Eye (tissue), 1 donor: ENCODE data around the gene ENPP7.
A peak's percentile ranks its signal among the peaks of the same experiment; 100 is the strongest.

Experiments
- DNase-seq: peaks from one replicate; pipeline ENCODE4 v3.0.0-alpha.2; 2015

Gene ENPP7

DNA sequence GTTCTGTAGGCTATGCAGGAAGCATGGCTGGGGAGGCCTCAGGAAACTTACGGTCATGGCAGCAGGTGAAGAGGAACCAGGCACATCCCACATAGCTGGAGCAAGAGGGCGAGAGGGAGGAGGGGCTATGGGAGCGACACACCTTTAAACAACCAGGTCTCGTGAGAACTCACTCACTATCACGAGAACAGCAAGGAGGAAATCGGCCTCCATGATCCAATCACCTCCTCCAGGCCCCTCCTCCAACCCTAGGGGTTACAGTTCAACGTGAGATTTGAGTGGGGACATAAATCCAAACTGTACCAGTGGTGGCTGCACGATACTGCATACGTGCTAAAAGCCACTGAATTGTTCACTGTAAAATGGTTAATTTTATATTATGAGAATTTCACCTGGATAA lies 26.1 kb upstream of the ENPP7 start:
- no peak for DNase-seq

DNA sequence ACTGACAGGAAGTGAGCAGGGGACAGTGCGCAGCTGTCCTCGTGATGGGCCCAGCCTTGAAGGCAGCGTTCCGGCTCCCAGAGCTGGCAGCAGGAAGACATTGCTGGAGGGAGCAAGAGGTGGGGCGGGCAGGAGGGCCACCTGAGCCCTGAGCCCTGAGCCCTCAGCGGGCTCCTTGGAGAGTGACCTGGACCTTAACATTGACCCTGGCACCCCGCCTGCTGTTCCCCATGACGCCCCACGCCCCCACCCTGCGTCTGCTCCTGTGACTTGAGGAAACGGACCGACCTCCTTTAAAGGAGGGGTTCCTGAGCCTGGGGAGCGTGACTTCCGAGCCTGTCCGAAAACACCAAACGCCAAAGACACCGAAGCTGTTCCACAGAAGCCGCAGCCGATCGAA lies 25.1 kb upstream of the ENPP7 start:
- no peak for DNase-seq

DNA sequence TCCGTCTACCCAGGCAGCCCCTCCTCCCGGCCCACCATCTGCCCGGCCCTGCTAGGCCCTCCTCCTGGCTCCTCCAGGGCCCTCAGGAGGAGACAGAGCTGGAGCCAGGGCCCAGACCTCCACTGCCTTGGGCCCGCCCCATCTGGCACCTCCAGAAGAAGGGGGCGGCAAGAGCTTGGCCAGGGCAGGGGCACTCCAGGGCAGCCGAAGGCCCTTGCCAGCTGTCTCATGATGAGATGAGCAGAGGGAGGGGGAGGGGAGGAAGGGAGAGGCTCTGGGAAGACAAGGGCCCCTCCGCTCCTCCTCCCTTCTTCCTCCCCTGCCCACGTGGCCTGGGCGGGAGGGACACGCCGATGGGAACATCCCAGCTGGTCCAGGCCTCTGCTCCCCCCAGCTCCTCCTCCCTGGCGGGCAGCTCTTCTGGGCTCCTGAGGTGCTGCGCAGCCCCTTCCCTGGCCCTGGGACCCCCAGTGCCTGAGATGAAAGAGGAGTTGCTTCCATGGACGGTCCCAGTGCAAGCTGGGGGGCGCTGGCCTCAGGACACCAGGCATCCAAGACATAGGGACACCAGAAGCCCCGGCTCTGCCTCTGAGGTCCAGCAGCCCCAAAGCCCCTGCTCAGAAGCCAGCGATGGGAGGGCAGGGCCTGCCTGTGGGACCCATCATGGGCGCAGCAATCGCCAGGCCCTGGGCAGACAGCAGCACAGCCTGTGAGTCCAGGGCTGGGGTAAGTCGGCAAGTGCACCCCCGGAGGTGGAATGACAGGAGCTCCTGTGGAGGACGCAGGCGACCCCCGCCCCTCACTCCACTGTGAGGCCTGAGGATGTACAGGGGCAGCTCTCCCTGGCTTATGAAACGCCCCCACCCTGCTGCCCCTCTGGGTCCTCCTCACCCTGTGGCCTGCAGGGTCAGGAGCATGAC lies 23.6 kb upstream of the ENPP7 start:
- DNase-seq = peak; percentile 90

DNA sequence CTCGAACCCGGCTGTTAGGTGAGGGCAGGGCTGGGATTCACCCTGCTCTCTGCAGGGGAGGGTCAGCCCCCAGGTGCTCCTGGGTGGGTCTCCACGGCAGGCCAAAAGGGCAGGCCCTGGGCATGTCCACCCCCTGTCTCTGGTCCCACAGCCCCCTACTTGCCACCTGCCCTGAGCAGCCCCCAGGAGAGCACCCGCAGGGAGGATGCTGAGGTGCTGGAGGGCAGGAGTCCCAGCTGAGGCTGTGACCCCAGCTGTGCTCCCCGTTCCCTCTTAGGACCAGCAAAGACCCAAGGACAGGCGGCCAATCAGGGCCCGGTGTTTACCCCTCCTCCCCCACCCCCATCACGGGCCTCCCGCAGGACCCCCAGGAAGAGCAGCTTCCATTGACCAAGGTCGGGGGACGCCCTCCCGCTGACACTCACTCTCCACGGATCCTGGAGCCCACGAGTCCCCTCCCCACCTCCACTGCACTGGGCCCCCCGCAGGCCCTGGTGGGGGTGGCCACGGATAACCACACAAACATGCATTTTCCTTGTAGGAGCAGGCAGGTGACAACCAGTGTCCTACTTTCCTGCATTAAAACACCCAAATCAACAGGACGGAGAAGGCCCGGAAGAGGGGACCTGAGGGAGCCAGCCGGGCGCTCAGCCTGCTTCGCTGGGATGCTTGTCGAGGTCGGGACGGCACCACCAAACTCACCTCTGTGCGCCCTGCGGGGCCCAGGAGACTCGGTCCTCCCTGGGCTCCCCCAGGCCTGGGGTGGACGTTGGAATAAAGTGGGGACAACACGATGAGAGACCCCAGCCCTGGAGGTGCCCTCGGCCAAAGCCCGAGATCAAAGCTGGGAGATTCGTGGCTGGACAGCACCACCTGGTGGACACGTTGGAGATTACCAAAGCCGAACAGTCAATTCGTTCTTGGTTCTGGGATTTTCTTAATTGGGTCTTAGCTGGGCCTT lies 22.5 kb upstream of the ENPP7 start:
- DNase-seq = peak; percentile 88

DNA sequence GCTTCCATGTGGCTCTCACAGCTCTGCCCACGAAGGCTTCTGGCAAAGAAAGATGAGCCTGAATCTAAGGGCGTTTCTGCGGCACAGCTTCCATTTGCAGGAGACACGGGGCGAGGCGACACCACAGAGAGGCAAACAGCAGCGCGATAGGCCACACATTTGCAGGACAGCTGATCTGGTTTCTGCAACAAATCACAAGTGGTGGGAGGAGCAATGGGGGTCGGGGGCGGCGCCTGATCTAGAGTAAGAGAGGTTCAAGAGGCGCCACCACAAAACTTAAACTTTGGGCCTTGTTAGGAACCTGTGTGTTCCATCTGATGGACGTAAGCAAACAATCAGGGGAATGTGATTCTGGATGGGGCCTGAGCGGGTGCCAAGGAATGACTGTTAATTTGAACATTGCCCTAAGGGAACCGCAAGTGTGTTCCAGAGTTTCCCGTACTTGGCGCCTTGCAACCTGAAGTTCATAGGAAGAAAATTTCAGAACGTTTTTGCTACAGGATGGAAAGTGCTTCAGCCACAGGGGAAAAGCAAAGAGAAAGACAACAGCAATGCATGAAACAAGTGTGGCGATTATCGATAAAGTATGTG lies 18.9 kb upstream of the ENPP7 start:
- no peak for DNase-seq

DNA sequence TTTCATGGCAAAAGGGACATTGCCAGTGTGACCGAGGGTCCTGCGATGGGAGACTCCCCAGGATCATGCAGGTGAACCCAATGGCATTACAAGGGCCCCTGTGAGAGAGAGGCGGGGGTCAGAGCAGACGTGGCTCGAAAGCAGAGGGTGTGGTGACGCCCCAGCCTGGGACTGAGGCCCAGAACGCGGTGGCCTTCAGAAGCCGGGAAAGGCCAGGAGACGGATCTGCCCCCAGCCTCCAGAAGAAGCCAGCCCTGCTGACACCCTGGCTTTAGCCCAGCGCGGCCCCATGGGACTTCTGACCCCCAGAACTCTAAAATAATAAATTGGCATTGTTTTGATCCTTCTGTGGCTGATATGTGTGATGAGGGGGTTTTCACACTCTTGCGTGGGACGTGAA lies 17.4 kb upstream of the ENPP7 start:
- no peak for DNase-seq

DNA sequence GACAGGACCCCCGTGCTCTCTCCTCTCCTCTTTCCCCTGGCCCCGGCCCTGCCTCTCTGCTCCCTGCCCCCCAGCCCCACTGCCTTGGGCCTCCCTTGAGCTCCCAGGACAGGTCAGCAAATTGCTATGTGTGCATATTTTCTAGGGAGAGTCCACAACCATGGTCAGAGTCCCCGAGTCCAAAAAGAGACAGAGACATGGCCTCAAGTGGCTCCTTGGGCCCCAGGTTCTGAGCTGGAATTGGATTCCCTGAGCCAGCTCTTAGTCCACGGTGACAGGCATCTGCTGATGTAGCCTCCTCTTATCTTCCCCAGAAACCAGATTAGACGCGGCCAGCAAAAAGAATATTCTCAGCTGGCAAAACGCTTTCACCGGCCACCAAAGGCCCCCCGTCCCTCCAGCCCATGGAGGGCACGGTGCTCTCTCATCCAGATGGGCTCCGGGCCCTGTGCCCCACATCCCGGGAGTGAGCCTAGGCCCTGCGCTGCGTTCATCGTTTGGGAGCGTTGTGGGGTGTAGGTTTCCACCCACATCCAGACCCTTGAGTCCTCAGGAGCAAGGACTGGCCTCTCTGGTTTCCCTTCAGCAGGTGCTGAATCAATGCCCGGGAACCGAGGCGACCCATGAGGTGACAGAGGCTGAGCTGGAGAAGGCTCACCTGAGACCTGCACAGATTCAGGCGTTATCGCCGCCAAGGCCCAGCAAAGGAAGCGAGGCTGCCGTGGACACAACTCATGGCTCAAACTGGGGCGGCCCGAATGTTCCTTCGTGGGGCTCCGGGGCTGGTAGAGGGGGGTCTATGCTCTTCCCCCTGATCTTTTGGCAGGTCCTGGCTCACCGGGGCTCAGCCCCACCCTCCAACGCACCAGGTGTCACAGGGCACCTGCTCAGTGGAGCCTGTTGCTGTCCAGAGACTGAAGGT lies 16.3 kb upstream of the ENPP7 start:
- no peak for DNase-seq

DNA sequence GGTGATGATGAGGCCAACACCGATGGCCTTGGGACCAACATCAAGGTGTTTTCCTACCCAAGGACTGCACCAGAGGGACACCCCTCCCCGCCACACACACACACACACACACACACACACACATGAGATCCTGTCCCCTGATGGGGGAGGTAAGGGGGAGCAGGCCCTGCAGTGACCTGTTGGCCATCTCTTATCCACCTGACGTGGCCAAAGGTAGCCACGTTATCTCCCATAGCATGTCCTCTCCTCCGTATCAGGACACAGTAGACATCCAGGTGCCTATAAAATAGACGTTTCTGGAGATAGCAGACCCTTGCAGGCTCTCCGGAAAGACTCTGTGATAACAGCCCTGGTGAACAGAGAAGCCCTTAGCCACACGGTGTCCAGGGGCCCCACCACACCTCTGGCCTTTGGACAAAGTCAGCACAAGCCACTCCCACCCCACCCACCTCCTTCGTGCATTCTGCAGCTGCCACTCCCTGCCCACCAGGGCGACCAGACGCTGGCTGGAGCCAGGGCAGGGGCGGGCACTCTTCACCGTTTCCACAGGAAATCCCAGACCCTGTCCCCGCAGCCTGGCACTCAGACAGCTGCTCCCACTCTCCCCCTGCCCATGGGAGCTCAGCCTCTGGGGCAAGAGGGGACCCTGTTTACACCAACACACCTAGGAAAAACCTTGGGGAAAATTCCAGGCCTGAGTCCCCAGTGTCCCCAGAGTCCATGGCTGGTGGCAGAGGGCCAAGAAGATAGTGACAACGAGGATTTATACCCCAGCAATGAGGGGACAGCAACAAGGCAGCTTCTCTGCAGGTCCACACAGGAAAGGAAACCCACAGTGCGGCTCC lies 15.4 kb upstream of the ENPP7 start:
- no peak for DNase-seq

DNA sequence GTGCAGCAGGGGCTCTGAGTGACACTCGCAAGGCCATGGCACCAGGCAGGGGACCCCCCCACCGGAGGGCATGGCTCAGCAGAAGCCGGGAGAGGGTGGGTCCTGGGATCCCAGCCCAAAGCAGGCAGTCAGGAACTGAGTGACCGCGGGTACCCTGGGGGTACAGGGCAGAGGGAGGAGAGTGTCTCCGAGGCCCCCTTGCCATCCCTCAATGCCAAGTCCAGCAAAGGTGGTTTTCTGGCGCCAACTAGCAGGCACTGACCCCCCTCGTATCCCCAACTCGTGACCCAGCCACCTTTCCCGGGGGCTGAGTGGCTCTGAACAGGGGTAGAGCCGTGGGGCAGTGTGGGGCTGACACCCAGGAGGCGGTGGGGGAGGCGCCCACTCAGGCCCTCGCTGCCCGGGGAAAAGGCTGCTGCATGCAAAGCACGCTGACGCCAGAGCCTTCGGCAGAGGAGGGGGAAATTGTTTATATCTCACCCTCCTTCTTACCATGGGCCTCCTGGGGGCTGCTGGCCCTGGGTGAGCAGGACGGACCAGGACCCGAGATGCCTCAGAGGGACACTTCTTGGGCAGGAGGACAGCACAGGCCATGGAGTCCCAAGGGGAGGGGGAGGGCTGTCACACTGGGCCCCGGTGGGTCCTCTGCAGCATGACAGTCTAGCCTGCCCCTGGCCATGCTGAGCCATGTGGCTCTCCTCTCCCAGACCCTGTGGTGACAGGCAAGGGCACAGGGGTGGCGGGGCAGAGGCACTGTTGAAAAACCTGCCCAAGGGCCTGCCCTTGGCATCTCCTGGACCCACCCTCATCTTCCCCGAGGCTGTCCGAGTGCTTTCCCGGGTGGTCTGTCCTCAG lies 14.6 kb upstream of the ENPP7 start:
- no peak for DNase-seq

DNA sequence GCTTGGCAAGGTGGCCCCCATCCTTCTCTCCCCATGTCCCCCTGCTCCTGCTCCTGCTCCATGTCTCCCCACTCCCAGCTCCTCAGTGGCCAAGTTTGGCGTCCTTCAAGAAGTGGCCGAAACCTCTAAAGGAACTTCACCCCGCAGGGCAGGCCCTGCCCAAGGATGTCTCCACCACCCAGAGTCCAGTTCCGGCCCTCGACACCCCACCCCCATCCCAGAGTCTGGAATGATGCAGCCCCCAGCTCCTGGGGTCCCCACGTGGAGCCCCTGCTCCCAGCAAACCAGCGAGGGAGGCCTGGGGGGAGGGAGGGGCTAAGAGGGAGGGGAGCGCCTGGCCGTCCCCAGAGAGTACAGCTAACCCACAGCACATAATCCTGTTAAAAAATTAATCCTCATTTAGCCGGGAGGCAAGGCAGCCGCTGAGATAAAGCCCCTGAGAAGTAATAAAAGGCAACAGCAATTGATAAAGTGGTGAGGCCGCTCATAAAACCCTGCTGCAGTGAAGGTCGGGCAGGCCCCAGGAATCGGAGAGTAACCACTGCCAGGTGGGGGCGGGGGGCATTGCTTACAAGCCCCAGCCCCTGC lies 9.9 kb upstream of the ENPP7 start:
- DNase-seq = peak; percentile 57

DNA sequence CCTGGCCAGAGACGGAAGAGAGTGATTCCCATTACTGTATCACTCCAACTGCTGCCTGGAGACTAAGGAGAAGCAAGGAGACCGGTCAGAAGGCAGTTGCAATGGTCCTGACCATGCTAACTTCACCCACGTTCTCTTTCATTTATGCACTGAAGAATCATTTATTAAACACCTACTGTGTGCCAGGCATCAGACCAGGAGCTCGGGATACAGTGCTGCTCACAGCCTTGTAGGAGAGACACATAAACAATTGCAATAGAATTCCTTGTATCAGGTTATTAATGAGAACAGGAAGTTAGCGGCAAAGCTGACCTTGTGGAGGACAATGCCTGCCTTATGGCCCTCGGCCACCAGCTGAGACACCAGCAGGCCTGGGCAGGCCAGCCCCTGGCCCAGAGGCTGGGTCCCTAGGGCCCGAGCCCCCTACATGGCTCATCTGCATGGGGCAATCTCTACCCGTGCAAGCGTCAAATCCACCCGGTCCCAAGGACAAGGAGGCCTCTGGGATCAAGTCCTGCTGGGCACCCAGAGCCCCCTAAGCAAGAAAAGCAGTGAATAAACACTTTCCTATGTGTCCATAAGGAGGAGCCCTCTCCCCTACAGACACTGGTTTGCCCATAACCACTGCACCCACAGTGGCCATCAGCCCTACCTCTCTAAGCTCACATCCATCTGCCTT lies 8.6 kb upstream of the ENPP7 start:
- DNase-seq = peak; percentile 52

DNA sequence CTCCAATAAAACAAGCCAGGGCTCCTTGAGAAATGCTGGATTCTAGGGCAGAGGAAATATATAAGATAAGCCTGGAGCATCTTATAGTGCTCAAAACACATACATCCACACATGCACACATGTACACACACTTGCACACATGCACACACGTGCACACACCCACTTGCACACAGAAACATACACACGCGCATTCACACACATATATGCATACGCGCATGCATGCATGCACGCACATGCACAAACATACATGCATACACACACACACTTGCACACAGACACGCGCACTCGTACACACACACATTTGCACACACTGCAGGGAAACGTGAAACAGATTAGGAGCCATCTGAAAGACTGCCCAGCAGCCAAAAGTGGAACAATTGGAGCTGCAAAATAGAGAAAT lies 8.0 kb upstream of the ENPP7 start:
- no peak for DNase-seq

DNA sequence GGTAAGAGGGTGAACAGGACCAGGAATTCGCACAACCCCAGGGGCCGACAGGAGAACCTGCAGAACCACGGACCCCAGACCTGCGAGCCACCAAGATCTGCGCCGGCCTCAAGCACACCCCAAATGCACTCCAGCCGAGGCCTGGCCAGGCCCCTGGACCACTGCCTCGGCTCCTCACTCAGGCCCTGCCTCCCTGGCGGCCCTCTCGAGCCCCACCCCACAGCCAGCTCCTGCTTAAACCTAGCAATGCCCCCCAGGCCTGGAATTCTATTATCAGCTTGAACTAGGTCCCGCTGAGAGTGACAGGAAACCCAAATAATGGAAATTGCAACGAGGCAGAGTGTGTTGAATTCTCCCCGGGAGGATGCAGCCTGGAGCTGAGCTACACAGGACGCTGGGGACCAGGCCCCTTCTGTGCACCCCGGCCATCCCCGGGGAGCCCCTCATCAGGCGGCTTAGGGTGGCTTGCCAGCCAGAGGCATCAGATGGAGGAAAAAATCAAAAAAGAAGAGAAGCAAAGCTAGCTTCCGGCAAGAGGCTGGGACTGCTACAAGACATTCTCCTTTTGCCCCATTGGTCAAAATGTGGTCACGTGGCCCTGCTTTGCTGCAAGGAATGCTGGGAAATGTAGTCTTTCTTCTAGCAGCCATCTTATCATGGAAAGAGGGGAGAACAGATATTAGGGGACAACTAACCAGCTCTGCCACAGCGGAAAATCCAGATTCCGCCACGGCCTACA lies 2.4 kb upstream of the ENPP7 start:
- DNase-seq = peak; percentile 98

DNA sequence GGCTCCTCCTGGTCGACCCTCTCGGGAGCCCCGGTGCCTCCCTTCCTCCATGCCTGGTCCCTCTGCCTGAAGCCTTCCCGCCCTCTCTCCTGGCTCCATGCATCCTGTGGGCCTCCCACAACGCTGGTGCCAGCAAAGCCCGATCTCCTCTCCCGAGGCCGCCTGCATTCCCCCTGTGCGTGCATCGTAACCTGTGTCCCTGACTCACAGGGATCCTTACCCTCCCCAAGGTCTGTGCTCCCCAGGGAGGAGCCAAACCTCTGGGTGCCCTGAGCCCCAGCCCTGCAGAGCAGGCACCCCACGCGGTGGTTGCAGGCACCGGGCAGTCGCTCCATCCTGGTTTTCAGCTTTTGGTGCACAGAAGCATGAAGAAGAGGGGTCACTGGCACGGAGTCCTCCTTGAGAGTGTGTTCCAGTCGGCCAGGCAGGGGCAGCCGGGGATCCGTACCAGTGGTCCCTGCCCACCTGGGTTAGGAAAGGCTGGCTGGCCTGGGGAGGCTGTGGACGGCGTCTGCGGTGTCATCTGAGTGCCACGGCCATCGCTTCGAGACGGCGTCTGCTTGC lies 1.8 kb upstream of the ENPP7 start:
- no peak for DNase-seq

DNA sequence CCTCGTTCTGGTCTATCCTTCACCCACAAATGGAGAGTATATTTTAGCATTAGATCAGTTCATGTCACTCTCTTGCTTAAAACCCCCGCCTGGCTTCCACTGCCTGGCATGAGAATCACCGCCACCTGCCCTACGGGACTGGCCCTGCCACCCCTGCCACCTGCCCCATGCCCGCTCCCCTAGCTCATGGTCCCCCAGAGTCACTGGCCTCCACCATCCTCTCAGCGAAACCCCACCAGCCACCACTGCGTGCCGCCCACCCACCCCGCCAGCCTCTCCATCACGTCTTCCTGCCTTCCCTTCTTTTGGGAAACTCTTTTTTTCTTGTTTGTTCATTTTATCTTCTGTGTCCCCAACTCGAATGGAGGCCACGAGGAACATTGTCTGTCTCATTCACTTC lies 982 bp upstream of the ENPP7 start:
- no peak for DNase-seq

DNA sequence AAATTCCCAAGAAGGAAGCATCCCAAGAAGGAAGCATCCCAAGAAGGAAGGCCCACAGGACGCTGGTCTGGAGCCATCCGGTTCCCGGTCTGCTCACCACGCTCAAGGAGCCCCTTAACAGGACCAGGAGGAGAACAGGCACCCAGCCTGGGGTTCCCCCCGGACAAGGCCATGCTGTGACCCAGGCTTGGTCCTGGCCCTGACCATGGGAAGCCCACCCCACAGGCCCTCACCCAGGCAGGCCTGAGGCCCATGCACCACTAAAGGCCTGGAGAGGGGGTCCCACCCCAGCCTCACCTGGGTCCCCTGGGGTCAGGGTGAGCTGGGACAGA lies 340 bp upstream of the ENPP7 start:
- no peak for DNase-seq

DNA sequence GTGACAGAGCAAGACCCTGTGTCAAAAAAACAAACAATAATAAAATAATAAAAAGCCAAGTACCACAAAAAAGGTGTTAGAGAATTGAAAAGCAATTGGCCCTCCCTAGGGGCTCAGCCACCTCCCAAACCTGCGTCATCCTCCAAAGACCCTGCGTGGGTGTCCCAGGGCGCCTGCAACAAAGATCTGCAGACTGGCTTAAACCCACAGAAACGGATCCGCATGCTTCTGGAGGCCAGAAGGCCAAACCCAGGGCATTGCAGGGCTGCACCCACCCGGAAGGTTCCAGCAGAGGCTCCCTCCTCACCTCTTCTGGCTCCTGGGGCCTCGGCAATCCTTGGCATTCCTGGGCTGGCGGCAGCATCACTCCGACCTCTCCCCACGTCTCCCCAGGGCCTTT lies 1.5 kb downstream of the ENPP7 start:
- DNase-seq = no peak
